Measurements from ENCODE around the gene EHD1. TPM values are rescaled to one million over a fixed set of nuclear protein-coding genes. Genes with fewer than 3 reads are reported as not detected.

EHD1 gene
- total RNA-seq, 2 experiments from 2014 or later, result 101 to 153 TPM

DNA sequence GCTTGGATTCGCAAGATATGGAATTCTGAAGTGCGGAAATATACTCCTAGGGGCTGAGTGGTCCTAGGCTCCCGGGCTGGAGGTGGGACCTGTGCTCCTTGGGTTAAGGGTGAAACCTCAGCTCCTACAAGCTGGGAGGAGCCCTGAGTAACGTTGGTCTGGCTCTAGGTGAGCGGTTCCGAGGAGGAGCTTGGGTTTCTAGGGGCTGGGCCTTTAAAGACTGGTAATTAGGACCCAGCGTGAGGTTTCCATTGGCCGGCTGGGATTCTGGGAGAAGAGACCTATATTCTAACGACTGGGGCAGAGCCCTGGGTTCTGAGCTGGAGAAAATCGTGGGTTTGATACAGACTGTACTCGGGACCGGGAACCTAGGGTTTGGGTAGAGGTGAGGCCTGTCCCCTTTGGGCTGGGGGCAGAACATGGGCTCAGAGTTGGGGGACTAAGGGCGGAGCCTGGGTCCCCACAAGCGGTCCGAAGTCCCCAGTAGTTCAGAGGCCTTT is 74.5 kb downstream of the EHD1 start:
- POLR2A ChIA-PET, result interaction anchor here (0.6 kb wide), 2 partner anchors 68 to 110 kb away, joined by 3 to 5 read pairs; no protein-coding TSS in a partner anchor
- Histone ChIP-seq H3K36me3 (ENCODE audit: insufficient read depth, low read length) (peaks cover 73% of the 10 kb centered on the region), H3K79me2 (ENCODE audit: insufficient read depth, low read depth, low read length) (peaks cover 26% of the 10 kb centered on the region; the same call in 1 of the 2 replicates), H3K4me3 (ENCODE audit: low read depth, low read length, poor library complexity, severe bottlenecking) (peak overlapping the region; percentile 69), H2AFZ (ENCODE audit: low read length) (no peak overlapping the region), H3K4me1 (ENCODE audit: insufficient read depth, low read length, poor library complexity, severe bottlenecking) (peaks cover 53% of the 10 kb centered on the region), H3K27ac (ENCODE audit: low read depth, low read length, poor library complexity, severe bottlenecking) (peak overlapping the region; percentile 57), H3K4me2 (ENCODE audit: low read length) (peak overlapping the region; percentile 82), H3K9me3 (ENCODE audit: low read length) (no peaks in the 10 kb centered on the region), H3K9me2 (ENCODE audit: insufficient read depth, low read length) (no peaks in the 10 kb centered on the region), H4K20me1 (ENCODE audit: insufficient read depth, low read length) (no peaks in the 10 kb centered on the region)
- intact Hi-C loops (cut with micrococcal nuclease; ENCODE audit: unreplicated experiment), result loop anchor here (2.0 kb wide), 3 partner anchors 17 to 61 kb away; partner anchors contain the start of gene SF1
- CTCF ChIA-PET (ENCODE audit: unreplicated experiment), result no interaction called here
- TF ChIP-seq CTCF (conservative IDR thresholded peaks at IDR 0.05; ENCODE audit: low read length) (no peak), EZH2phosphoT487 (IDR thresholded peaks at IDR 0.05; ENCODE audit: borderline replicate concordance, low read depth, low read length) (no peak)
- BruUV-seq (replicated peaks), result TSS peak; percentile 90
- no peak for DNase-seq (ENCODE audit: low spot score)

GRCh38 chr11:64803158-64803845 is 75.1 kb downstream of the EHD1 start, which contains the start of gene MAP4K2:
Gene MAP4K2, minus strand, starts transcription at chr11:64803214. Its CDS starts 65 bp downstream, at chr11:64803149.
- intact Hi-C loops (cut with micrococcal nuclease; ENCODE audit: unreplicated experiment), result loop anchor here (2.0 kb wide), 3 partner anchors 17 to 61 kb away; partner anchors contain the start of gene SF1
- Histone ChIP-seq H3K79me2 (ENCODE audit: insufficient read depth, low read depth, low read length) (peaks cover 20% of the 10 kb centered on the region; the same call in 1 of the 2 replicates), H3K9me3 (ENCODE audit: low read length) (no peaks in the 10 kb centered on the region), H3K4me3 (ENCODE audit: low read depth, low read length, poor library complexity, severe bottlenecking) (peak within 1 kb of the TSS; percentile 78), H3K9me2 (ENCODE audit: insufficient read depth, low read length) (no peaks in the 10 kb centered on the region), H4K20me1 (ENCODE audit: insufficient read depth, low read length) (no peaks in the 10 kb centered on the region), H3K4me2 (ENCODE audit: low read length) (peak within 1 kb of the TSS; percentile 91), H3K36me3 (ENCODE audit: insufficient read depth, low read length) (peaks cover 76% of the 10 kb centered on the region), H3K27ac (ENCODE audit: low read depth, low read length, poor library complexity, severe bottlenecking) (peak within 1 kb of the TSS; percentile 82), H3K4me1 (ENCODE audit: insufficient read depth, low read length, poor library complexity, severe bottlenecking) (peaks cover 50% of the 10 kb centered on the region), H2AFZ (ENCODE audit: low read length) (peak within 1 kb of the TSS; percentile 28; the same call in 1 of the 2 replicates)
- ChIA-PET POLR2A (interaction anchor here (0.6 kb wide), 1 partner anchor 109 kb away, joined by 3 read pairs; no protein-coding TSS in a partner anchor), CTCF (ENCODE audit: unreplicated experiment) (interaction anchor here (0.6 kb wide), 1 partner anchor 45 kb away, joined by 3 read pairs; no protein-coding TSS in a partner anchor)
- BruUV-seq (replicated peaks), result no TSS peak
- DNase-seq (ENCODE audit: low spot score), result peak; percentile 91
- peak; percentile 61; the same call in 1 of the 2 replicates for TF ChIP-seq CTCF (conservative IDR thresholded peaks at IDR 0.05; ENCODE audit: low read length)
- no peak for TF ChIP-seq EZH2phosphoT487 (IDR thresholded peaks at IDR 0.05; ENCODE audit: borderline replicate concordance, low read depth, low read length)

All from OCI-LY7 (cell line).